Measurements from ENCODE around the gene LUZP2. TPM values are rescaled to one million over a fixed set of nuclear protein-coding genes. Genes with fewer than 3 reads are reported as not detected.

Gene LUZP2
- total and polyA plus RNA-seq, 9 of the 15 experiments (the other 6 are each of a cell fraction or from before 2014, with no cell fraction given) = not detected

- no peak for TF ChIP-seq ZBTB34 (CRISPR knock-in tag; IDR thresholded peaks at IDR 0.05)
- no peak for TF ChIP-seq ZBTB5 (IDR thresholded peaks at IDR 0.05)
- no peak for TF ChIP-seq ZNF217 (CRISPR knock-in tag; IDR thresholded peaks at IDR 0.05)
- TF ChIP-seq ZNF449 (CRISPR knock-in tag; IDR thresholded peaks at IDR 0.05) = no peak
These were observed 200.8 kb downstream of the LUZP2 start (continued) for GRCh38 chr11:24697522-24698111.

GRCh38 chr11:24704716-24705115 lies 207.9 kb downstream of the LUZP2 start:
- no peaks in the 10 kb centered on the region for H3K79me2 ChIP-seq (ENCODE audit: control insufficient read depth, insufficient read depth, low read length)
- H4K20me1 ChIP-seq (replicated peaks; ENCODE audit: control insufficient read depth, insufficient read depth, low read length) = no peaks in the 10 kb centered on the region
- no peaks in the 10 kb centered on the region for H3K4me1 ChIP-seq (replicated peaks in 1 of 2; ENCODE audit: control insufficient read depth in 2 of 2, insufficient read depth in 2 of 2, low read length in 2 of 2)
- ChIA-PET POLR2A (no interaction called here), CTCF (ENCODE audit: low intra/inter-chr PET ratio) (no interaction called here)
- H3K9ac ChIP-seq (ENCODE audit: insufficient read depth in 1 of 2, low read depth in 2 of 2, low read length in 2 of 2) = no peak overlapping the region
- no peaks in the 10 kb centered on the region for H3K27me3 ChIP-seq (ENCODE audit: control insufficient read depth in 2 of 2, insufficient read depth in 2 of 2, low read length in 2 of 2)
- H3K9me1 ChIP-seq (ENCODE audit: control insufficient read depth, insufficient read depth, low read length) = no peaks in the 10 kb centered on the region
- no peak overlapping the region for H2AFZ ChIP-seq (ENCODE audit: low read depth, low read length)
- TF ChIP-seq PRPF4 (IDR thresholded peaks at IDR 0.05; ENCODE audit: insufficient read depth, low read depth, low read length, poor library complexity, severe bottlenecking) = no peak
- no peak for TF ChIP-seq ZBTB8A (IDR thresholded peaks at IDR 0.05; ENCODE audit: partially characterized antibody)
- TF ChIP-seq MEF2D (tag; conservative IDR thresholded peaks at IDR 0.05; ENCODE audit: low read depth) = no peak
- TF ChIP-seq MYNN (IDR thresholded peaks at IDR 0.05) = no peak
- TF ChIP-seq MYNN (CRISPR knock-in tag; IDR thresholded peaks at IDR 0.05) = no peak
- no peak for TF ChIP-seq SMARCE1 (IDR thresholded peaks at IDR 0.05)
- no peak for TF ChIP-seq BDP1 (IDR thresholded peaks at IDR 0.05; ENCODE audit: insufficient read depth, insufficient read length)
- TF ChIP-seq EZH2 (IDR thresholded peaks at IDR 0.05; ENCODE audit: borderline replicate concordance, low read depth, low read length) = no peak
- no peak for TF ChIP-seq NONO (IDR thresholded peaks at IDR 0.05; ENCODE audit: low read depth in 2 of 2, low read length in 1 of 2)
- no peak for TF ChIP-seq CTCFL (IDR thresholded peaks at IDR 0.05; ENCODE audit: borderline replicate concordance, insufficient read depth, low read depth, low read length, poor library complexity, severe bottlenecking)
- no peak for TF ChIP-seq KLF1 (tag; IDR thresholded peaks at IDR 0.05)
- H3K4me2 ChIP-seq (ENCODE audit: insufficient read depth, low read length) = no peak overlapping the region
- no peak overlapping the region for H3K27ac ChIP-seq (ENCODE audit: extremely low read depth, low read depth, low read length)
- FAIRE-seq (no peak), DNase-seq (ENCODE audit: extremely low read depth in 1 of 4, low spot score in 3 of 4) (no peak), ATAC-seq (no peak)
- H3K9me3 ChIP-seq (replicated peaks; ENCODE audit: control insufficient read depth, insufficient read depth, low read depth, low read length) = no peaks in the 10 kb centered on the region
- BruUV-seq (replicated peaks) = no TSS peak
- no peaks in the 10 kb centered on the region for H3K36me3 ChIP-seq (ENCODE audit: control insufficient read depth, insufficient read depth, low read length)
- H3K4me3 ChIP-seq = no peak overlapping the region
- in situ Hi-C loops (cut with MboI) (no loop called here), intact Hi-C loops (cut with micrococcal nuclease) (no loop called here)
